WTC11 (cell line): Measurements from ENCODE around the gene SALL3. TPM values are rescaled to one million over a fixed set of nuclear protein-coding genes. Genes with fewer than 3 reads are reported as not detected.
A peak's percentile ranks its signal among the peaks of the same experiment; 100 is the strongest.

Experiments
- ATAC-seq: fragments of 200-7000 bp; cut with Tn5 transposase; 2 replicates; pipeline ENCODE4 v1.10.0; 2021; ENCODE audit warnings: mild to moderate bottlenecking, moderate library complexity
- CTCF ChIA-PET: fragments of 300-600 bp; sonication (Branson Sonifier 250); formaldehyde crosslinking; loops from one replicate; lab custom pipeline; 2021; ENCODE audit warnings: antibody characterized with exemption; lab: Charles Lee
- POLR2A ChIA-PET: fragments of 350-600 bp; sonication (Branson Sonifier 250); formaldehyde crosslinking; loops from one replicate; lab custom pipeline; 2021; ENCODE audit warnings: antibody characterized with exemption; lab: Charles Lee
- DNase-seq: peaks from one replicate; pipeline ENCODE4 v3.0.0; 2021; ENCODE audit warnings: low spot score
- H3K27ac Mint-ChIP-seq: 2 replicates; pipeline ENCODE4 v1.8.0; 2021; ENCODE audit warnings: mixed read lengths
- H3K27me3 Mint-ChIP-seq: 2 replicates; pipeline ENCODE4 v1.8.0; 2021; ENCODE audit warnings: low read depth, mild to moderate bottlenecking, moderate library complexity, mixed read lengths
- H3K36me3 Mint-ChIP-seq: 2 replicates; pipeline ENCODE4 v1.8.0; 2021; ENCODE audit warnings: mixed read lengths
- H3K4me1 Mint-ChIP-seq: 2 replicates; pipeline ENCODE4 v1.8.0; 2022; ENCODE audit warnings: mixed read lengths
- H3K4me3 Mint-ChIP-seq: 2 replicates; pipeline ENCODE4 v1.8.0; 2021; ENCODE audit warnings: mild to moderate bottlenecking, moderate library complexity, mixed read lengths
- H3K9me3 Mint-ChIP-seq: 2 replicates; pipeline ENCODE4 v1.8.0; 2021; ENCODE audit warnings: mixed read lengths
- ARID4B ChIP-seq: sonication (generic); formaldehyde crosslinking; IDR thresholded peaks from 2 replicates; pipeline ENCODE4 v1.8.0; 2023; ENCODE audit warnings: missing genetic modification reagents, mild to moderate bottlenecking, borderline replicate concordance
- CBFB ChIP-seq: sonication (generic); formaldehyde crosslinking; IDR thresholded peaks from 2 replicates; pipeline ENCODE4 v1.8.1; 2022; ENCODE audit warnings: mild to moderate bottlenecking, low read depth, missing genetic modification reagents
- CREB1 ChIP-seq: sonication (generic); formaldehyde crosslinking; IDR thresholded peaks from 2 replicates; pipeline ENCODE4 v1.8.0; 2023; ENCODE audit warnings: mild to moderate bottlenecking, missing genetic modification reagents
- ESRRA ChIP-seq: sonication (generic); formaldehyde crosslinking; IDR thresholded peaks from 2 replicates; pipeline ENCODE4 v1.8.1; 2022; ENCODE audit warnings: mild to moderate bottlenecking, missing genetic modification reagents, borderline replicate concordance
- FOXJ3 ChIP-seq: sonication (generic); formaldehyde crosslinking; IDR thresholded peaks from 2 replicates; pipeline ENCODE4 v1.9.0; 2021; ENCODE audit warnings: missing genetic modification reagents, mild to moderate bottlenecking, borderline replicate concordance
- GTF2I ChIP-seq: fragments of 250-450 bp; sonication (Bioruptor Pico); conservative IDR thresholded peaks from 2 replicates; pipeline ENCODE4 v1.4.0; 2021; ENCODE audit warnings: mild to moderate bottlenecking
- JUN ChIP-seq: sonication (generic); formaldehyde crosslinking; IDR thresholded peaks from 2 replicates; pipeline ENCODE4 v1.8.0; 2023; ENCODE audit warnings: mild to moderate bottlenecking, missing genetic modification reagents
- KAT7 ChIP-seq: sonication (generic); formaldehyde crosslinking; IDR thresholded peaks from 2 replicates; pipeline ENCODE4 v1.8.1; 2023; ENCODE audit warnings: missing genetic modification reagents, mild to moderate bottlenecking, borderline replicate concordance
- MYBL2 ChIP-seq: sonication (generic); formaldehyde crosslinking; IDR thresholded peaks from 2 replicates; pipeline ENCODE4 v1.8.1; 2023; ENCODE audit warnings: mild to moderate bottlenecking, moderate library complexity, missing genetic modification reagents
- NR3C1 ChIP-seq: sonication (generic); formaldehyde crosslinking; conservative IDR thresholded peaks from 2 replicates; pipeline ENCODE4 v1.8.1; 2023; ENCODE audit warnings: low read depth, mild to moderate bottlenecking, missing genetic modification reagents
- PRRX2 ChIP-seq: fragments of 250-450 bp; sonication (Bioruptor Pico); IDR thresholded peaks from 2 replicates; pipeline ENCODE4 v1.8.0; 2021; ENCODE audit warnings: mild to moderate bottlenecking
- SMAD3 ChIP-seq: sonication (generic); formaldehyde crosslinking; IDR thresholded peaks from 2 replicates; pipeline ENCODE4 v1.8.0; 2022; ENCODE audit warnings: missing genetic modification reagents, mild to moderate bottlenecking, borderline replicate concordance
- USF1 ChIP-seq: sonication (generic); formaldehyde crosslinking; IDR thresholded peaks from 2 replicates; pipeline ENCODE4 v1.8.0; 2022; ENCODE audit warnings: mild to moderate bottlenecking, missing genetic modification reagents
- ZNF532 ChIP-seq: fragments of 250-450 bp; sonication (Bioruptor Pico); IDR thresholded peaks from 2 replicates; pipeline ENCODE4 v1.9.0; 2021; ENCODE audit warnings: mild to moderate bottlenecking, borderline replicate concordance
- ZNF671 ChIP-seq: fragments of 250-450 bp; sonication (Bioruptor Pico); IDR thresholded peaks from 2 replicates; pipeline ENCODE4 v1.8.0; 2021; ENCODE audit warnings: mild to moderate bottlenecking
- total RNA-seq: library from RNA; stranded (reverse); gene quantifications from 3 replicates; pipeline ENCODE4 v1.2.3, GENCODE V29; 2021

The SALL3 gene
- total RNA-seq, 1 experiment from 2014 or later = 87.0 TPM

GRCh38 chr18:78994977-78995582 is 15.5 kb downstream of the SALL3 start:
- peaks cover 53% of the 10 kb centered on the region for H3K36me3 Mint-ChIP-seq
- peak overlapping the region; percentile 80 for H3K27ac Mint-ChIP-seq
- peaks cover 28% of the 10 kb centered on the region for H3K4me1 Mint-ChIP-seq
- CTCF ChIA-PET = no interaction called here
- H3K4me3 Mint-ChIP-seq = no peak overlapping the region
- POLR2A ChIA-PET = no interaction called here
- ATAC-seq (no peak), DNase-seq (no peak)
- peaks cover 25% of the 10 kb centered on the region for H3K27me3 Mint-ChIP-seq
- no peaks in the 10 kb centered on the region for H3K9me3 Mint-ChIP-seq
- TF ChIP-seq ARID4B (CRISPR knock-in tag) (no peak), GTF2I (CRISPR knock-in tag) (no peak), CREB1 (no peak), NR3C1 (CRISPR knock-in tag) (no peak), ZNF671 (CRISPR knock-in tag) (no peak), JUN (CRISPR knock-in tag) (no peak), ESRRA (no peak), PRRX2 (CRISPR knock-in tag) (no peak)

- H3K27me3 Mint-ChIP-seq = peaks cover 17% of the 10 kb centered on the region
- ATAC-seq (no peak), DNase-seq (no peak)
- peaks cover 53% of the 10 kb centered on the region for H3K36me3 Mint-ChIP-seq
- ChIA-PET CTCF (no interaction called here), POLR2A (no interaction called here)
- H3K27ac Mint-ChIP-seq = peak overlapping the region; percentile 80
- H3K4me1 Mint-ChIP-seq = peaks cover 20% of the 10 kb centered on the region
- no peak for TF ChIP-seq MYBL2
- no peak for TF ChIP-seq FOXJ3
- TF ChIP-seq SMAD3 (CRISPR knock-in tag) = no peak
- no peak overlapping the region for H3K4me3 Mint-ChIP-seq
- no peaks in the 10 kb centered on the region for H3K9me3 Mint-ChIP-seq
Measured at GRCh38 chr18:78995740-78996395, 16.2 kb downstream of the SALL3 start.

GRCh38 chr18:78996741-78997490 is 17.3 kb downstream of the SALL3 start:
- ChIA-PET CTCF (interaction anchor here (1.8 kb wide), 1 partner anchor 12 kb away, joined by 6 read pairs; no protein-coding TSS in a partner anchor), POLR2A (no interaction called here)
- H3K36me3 Mint-ChIP-seq = peaks cover 55% of the 10 kb centered on the region
- TF ChIP-seq ZNF532 (CRISPR knock-in tag) (no peak), KAT7 (CRISPR knock-in tag) (no peak), CBFB (CRISPR knock-in tag) (no peak), USF1 (CRISPR knock-in tag) (no peak)
- H3K4me1 Mint-ChIP-seq = peaks cover 13% of the 10 kb centered on the region
- H3K27ac Mint-ChIP-seq = 0 out of 2 replicates have a peak overlapping the region, but pooled peaks have one; percentile 36
- DNase-seq = no peak
- H3K4me3 Mint-ChIP-seq = no peak overlapping the region
- no peaks in the 10 kb centered on the region for H3K9me3 Mint-ChIP-seq
- H3K27me3 Mint-ChIP-seq = peaks cover 8% of the 10 kb centered on the region
- no peak for ATAC-seq
